ENCODE results near the gene SVOP.
"Not testable (repeated sequence)": the region's sequence is repeated elsewhere in the genome, so short reads cannot be mapped to it uniquely, and the experiment has no call there.

SVOP gene, protein sequence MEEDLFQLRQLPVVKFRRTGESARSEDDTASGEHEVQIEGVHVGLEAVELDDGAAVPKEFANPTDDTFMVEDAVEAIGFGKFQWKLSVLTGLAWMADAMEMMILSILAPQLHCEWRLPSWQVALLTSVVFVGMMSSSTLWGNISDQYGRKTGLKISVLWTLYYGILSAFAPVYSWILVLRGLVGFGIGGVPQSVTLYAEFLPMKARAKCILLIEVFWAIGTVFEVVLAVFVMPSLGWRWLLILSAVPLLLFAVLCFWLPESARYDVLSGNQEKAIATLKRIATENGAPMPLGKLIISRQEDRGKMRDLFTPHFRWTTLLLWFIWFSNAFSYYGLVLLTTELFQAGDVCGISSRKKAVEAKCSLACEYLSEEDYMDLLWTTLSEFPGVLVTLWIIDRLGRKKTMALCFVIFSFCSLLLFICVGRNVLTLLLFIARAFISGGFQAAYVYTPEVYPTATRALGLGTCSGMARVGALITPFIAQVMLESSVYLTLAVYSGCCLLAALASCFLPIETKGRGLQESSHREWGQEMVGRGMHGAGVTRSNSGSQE

DNA sequence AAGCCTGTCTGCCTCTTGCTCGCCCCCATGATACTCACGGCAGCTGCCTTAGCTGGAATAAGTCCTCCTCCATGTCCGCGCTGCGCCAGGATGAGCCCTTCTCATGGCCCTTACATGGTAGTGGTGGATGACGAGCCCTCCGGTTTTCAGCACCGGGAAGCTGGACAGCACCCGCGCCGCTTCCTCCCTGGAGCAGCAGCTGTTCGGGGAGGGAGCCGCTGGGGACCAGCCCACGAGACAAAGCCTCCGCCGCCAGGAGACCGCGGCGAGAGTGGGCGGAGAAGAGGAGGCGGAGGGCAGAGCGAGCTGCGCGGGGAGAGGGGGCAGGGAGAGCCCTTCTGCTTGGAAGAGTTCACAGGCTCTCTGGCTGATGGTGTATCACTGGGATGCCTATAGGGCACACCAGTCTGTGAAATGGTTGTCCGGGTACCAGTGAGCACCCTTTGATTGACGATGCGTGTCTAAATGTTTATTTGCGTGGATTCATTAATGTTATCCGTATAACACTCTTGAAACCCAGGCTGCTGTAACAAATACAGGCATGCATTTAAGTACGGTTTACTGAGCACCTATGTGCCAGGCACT lies at the start of gene SVOP:
SVOP (minus strand) TSS at position 273 of the 585 bp plus-strand sequence; CDS start at position 73, 200 bp downstream.
- peak; percentile 83 to 88 for DNase-seq

DNA sequence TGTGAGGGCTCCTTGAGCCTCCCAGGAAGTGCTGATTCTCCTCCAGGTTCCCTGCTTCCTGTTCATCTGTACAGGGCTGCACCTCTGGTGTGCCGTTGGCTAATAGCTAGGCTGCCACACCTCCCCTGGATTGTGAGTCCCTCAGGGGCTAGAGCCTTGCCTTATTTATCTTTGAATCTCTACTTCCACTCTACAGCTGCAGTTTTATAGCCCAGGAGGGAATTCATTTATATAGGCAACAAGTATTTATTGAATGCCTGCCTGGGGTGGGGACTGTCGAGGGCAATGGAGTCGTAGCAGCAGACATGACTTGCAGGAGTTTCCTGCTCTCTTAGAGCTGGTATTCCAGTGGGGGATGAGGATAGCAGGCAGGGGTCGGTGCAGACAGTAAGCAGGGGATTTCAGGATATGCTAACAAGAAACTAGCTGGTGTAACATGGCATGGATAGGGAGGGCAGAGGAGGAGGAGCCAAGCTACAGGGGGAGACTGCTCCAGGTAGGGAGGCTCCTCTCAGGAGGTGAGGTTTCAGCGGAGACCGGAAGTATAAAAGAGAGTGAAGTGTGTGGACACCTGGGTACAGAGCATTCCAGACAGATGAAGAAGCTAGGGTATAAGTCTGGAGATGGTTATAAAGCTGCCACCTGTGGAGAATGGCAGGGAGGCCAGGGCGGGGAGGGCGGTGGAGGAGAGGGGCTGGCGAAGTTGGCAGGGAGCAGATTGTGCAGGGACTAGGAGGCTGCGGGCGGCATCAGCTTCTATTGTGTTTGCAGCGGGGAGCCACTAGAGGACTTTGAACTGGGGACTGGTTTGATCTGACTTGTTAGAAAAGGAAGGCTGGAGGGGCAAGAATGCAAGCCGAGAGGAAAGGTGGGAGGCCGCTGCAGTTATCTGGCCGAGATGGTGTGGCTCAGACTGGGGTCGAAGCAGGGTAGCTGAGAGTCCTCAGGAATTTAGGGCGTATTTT lies 48.7 kb upstream of the SVOP start:
- DNase-seq = no peak

DNA sequence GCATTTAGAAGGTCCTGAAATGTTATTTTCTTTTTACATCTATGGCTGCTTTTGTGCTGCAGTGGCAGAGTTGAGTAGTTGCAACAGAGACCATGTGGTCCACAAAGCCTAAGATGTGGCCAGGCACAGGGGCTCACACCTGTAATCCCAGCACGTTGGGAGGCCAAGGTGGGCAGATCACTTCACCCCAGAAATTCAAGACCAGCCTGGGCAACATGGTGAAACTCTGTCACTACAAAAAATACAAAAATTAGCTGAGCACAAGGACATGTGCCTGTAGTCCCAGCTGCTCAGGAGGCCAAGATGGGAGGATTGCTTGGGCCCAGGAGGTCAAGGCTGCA lies 45.0 kb upstream of the SVOP start:
- no peak for DNase-seq

DNA sequence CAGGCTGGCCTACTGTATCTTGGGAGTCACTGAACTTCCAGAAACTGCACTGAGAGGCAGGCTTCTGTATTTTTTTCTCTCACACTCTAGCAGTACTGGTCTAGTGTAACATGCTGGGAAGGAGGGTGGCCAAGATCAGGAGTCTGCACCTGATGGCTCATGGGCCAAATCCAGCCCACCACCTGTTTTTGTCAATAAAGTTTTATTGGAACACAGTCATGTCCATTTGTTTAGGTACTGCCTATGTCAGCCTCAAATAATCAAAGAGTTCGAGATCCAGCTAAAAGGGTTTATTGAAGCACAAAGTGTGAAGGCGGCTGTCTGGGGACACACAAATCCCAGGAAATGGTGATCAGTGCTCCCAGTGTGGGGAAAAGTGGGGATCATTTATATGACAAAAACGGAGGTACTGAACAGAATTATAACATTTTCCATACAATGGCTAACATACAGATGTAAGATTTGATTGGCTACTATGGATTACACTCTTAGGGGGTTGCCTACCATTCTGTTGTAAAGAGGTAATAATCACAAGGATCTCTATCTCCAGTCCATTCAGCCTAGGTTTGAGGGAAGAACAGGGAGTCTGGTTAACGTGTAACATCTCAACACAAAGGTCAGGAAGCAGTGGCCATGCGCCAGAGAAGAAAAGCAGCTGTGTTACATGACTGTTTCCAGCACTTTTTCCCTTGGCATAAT lies 44.4 kb upstream of the SVOP start:
- no peak for DNase-seq

DNA sequence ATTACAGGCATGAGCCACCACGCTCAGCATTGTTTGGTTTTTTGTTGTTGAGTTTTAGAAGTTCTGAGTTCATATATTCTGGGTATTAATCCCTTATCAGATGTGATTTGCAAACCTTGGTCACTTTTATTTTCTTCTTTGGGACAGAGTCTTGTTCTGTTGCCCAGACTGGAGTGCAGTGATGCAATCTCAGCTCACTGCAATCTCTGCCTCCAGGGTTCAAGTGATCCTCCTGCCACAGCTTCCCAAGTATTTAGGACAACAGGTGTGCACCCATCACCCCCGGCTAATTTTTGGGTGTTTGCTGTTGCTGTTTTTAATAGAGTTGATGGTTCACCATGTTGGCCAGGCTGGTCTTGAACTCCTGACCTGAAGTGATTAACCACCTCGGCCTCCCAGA lies 43.3 kb upstream of the SVOP start:
- no peak for DNase-seq

DNA sequence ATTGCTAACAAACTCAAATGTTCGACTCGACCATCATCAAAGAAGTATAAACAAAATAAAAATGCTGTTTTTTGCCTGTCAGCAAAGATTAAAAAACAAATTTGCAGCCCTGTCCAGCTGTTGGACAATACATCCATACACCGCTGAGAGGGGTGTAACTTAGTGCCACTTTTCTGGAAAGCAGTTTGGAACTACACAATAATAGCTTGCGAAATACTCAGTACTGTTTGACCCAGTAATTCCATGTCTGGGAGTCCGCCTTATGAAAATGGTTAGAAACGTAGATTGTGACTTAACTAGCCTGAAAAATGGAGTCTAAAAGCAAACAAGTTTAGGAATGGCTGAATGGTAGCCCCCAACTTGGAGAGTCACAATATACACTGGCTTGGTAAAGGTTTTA lies 37.9 kb upstream of the SVOP start:
- DNase-seq = no peak

DNA sequence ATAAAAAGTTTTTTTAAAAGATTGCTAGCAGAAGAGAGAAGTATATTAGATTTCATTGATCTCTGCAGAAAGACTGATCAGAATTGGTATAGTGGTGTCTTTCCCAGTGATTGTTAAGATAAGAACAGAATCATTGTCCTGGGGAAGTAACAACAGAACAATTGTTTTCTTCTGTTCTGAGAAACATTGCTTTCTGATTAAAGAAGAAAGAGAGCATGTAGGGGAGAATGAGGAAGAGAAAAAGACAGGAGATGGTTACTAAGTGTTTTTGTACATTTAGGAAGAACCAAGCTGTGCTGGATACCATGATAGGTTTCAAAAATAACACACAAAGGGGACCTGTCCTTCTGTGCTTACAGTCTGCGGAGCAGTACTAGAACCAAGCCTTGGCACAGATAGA lies 36.5 kb upstream of the SVOP start:
- DNase-seq = no peak

DNA sequence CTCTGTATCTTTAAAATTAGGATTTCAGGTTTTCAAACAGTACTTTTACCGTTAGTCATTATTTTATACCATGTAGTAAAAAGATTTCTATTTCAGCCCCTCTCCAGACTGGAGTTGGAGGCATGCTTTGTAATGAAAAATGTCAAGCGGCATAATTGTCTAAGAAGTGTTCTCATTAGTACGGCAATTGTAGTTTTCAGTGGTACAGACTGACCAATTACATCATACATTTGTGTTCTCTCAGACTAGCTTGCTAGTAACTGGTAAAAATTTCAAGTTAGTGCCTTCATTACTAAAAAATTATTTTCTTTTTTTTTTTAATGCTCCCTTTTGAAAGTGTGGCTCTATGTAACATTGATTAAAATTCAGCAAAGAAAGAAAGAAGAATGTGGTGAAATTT lies 36.0 kb upstream of the SVOP start:
- no peak for DNase-seq

DNA sequence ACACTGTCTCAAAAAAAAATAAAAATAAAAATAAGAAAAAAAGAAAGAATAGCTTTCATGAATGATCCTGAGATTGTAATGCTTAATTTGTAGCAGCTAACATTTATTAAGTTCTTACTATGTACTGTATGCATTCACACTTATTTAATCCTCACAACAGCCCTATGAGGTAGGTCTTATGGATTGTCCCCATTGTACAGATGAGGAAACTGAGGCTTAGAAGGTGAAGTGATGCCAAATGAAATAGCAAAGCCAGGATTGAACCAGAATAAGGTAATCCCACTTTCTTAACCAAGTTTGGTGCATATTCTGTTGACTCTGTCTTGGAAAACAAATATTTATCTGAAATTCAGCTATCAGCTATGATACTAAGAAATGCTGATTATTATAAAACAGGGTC lies 33.7 kb upstream of the SVOP start:
- DNase-seq = no peak

DNA sequence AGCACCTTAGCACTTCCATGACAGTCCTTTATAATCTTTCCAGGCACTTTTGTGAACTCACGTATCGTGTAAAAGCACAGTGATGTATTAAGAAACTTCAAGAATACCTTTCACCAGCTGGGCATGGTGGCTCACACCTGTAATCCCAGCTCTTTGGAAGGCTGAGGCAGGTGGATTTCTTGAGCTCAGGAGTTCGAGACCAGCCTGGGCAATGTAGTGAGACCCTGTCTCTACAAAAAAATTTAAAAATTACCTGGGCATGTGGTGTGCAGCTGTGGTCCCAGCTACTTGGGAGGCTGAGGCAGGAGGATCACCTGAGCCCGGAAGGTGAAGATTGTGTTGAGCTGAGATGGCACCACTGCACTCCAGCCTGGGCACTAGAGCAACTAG lies 33.3 kb upstream of the SVOP start:
- DNase-seq = not testable (repeated sequence)

DNA sequence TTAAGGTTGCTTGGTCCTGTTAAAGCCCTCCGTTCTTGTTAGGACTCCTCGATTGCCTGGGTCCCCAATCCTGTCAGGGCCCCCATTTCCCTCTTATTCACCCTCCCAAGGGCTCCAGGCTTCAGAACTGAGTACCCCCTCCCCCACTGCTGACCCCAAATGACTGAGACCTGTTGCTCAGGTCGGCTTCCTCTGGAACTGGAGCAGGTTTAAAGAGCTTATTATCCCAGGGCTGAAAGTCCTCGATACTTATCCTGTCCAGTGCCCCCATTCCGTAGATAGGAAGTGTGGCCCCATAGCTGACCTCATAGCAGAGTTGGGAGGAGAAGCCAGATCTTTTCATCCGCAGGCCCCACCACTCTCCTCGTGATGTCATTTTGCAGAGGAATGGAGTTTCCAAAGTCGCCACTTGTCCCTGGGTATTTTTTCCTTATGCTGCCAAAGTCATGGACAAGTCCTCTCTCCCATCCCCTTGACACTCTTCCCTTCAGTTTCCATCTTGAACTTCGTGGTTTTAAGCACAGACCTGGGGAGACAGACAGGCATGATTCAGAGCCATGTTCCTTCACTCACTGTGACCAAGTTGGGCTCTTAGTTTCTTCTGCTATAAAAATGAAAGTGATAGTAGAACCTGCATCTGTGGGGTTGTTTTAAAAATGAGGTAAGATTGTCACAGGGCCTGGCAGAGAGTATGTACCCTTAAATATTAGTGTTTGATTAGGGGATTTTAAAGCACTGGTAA lies 32.7 kb upstream of the SVOP start:
- no peak for DNase-seq

DNA sequence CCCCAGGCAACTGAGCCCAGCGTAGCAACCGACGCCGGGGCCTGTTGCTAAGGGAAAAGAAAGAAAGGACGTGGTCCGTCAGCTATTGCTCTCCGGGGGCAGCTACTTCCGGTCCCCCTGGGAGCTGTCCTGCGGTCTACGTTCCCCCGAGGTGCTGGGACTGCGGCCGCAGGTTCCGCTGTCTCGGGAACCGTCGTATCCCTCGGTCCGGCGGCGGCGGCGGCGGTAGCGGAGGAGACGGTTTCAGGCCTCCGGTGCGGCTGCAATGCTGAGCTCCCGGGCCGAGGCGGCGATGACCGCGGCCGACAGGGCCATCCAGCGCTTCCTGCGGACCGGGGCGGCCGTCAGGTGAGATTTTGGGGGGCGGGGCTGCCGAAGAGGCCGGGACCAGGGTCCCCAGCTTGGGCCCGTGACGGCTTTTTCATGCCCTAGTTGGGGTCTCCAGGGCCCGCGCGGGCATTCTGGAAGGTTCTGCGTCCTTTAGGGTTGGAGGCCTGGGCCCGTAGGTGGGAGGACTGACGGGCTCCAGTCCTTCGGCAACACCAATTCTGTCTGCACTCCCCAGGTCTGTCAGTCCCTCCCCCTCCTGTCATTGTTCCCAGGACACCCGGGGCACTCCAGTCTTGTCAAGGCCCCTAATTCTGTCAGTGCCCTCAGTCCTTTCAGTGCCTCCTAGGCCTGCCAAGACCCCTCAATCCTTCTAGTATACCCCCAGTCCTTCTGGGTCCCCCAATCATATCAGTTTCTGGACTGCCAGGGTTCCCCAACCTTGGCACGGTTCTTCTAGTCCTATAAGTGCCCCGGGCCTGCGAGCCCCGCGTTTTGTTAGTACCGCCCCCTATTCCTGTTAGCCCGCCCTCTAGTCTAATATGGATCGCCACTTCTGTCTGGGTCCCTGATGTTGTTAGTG lies 31.8 kb upstream of the SVOP start, which contains the start of gene USP30:
USP30 (plus strand) TSS at position 163 of the 910 bp plus-strand sequence; CDS start at position 266, 103 bp downstream.
- peak; percentile 80 to 86 for DNase-seq

DNA sequence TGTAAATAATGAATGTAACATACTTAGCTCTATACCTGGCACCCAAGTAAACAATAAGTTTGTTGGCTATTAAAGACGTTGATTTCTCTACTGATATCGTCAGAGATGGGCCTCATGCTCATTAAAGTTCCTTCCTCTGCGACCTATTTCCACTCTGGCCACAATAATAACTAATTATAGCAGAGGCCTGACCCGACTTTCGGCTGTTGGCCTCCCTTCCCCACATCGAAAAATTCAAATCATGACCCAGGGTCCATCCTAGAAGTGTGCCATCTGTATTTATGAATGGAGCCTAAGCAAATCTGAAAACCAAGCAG lies 31.2 kb upstream of the SVOP start:
- DNase-seq = no peak

DNA sequence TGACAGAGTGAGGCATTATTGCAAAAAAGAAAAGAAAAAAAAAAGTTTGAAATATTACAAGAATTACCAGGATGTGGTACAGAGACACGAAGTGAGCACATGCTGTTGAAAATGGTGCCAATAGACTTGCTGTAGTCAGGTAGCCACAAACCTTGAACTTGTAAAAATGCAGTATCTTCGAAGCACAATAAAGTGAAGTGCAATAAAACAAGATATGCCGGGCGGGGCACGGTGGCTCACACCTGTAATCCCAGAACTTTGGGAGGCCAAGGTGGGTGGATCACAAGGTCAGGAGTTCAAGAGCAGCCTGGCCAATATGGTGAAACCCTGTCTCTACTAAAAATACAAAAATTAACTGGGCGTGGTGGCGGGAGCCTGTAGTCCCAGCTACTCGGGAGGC lies 28.9 kb upstream of the SVOP start:
- not testable (repeated sequence) for DNase-seq

DNA sequence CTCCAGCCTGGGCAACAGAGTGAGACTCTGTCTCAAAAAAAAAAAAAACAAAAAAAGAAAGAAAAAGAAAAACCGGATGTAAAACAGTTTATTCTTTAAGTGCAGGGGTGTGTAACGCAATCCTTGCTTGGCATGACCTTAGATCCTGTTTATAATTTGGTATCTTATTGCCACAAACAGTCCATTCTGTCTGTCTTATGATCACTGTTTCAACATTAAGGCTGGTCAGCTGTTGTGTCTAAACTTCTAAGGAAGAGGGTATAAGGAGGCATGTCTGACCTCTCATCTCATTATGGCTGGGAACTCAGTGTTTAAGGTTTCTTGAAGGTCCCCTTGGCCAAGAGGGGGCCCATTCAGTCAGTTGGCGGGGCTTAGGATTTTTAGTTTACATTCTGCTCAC lies 27.8 kb upstream of the SVOP start:
- not testable (repeated sequence) for DNase-seq

DNA sequence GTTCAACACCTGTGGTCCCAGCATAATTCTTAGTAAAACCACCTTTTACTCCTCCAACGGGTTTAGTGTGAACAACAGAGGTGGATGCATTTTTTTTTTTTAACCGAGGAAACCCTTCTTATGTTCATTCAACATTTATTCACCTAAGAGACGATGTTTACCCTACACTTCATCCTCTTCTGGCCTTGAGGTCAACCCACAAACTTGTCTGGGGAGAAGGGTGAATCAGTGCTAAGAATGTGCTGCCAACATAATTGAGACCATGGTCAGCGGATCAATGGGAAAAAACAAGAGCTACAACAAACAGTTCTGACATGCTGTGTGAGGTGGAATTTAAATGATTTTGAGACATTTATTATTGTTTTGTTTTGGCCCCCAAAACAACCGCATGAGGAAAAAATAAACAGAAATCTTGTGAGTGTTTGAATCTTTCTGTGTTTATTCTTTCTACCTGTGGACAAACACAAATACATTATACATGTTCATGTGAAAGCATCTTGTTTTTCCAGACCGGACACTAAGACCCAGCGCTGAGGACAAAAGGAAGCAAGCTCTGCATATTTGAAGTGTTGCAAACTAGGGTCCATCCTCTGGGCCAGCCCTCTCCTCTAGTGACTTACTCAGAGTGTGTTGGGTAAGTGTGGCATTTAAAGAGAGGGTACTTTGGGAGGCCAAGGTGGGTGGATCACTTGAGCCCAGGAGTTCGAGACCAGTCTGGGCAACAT lies 26.4 kb upstream of the SVOP start:
- DNase-seq = no peak

DNA sequence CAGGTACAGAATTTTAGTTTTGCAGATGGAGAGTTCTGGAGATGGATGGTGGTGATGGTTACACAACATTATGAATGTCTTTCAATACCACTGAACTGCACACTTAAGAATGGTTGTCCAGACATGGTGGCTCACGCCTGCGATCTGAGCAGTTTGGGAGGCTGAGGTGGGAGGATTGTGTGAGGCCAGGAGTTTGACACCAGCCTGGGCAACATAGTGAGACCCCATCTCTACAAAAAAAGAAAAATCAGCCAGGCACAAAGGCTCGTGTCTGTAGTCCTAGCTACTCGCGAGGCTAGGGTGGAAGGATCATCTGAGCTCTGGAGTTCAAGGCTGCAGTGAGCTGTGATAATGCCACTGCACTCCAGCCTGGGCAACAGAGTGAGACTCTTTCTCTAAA lies 23.4 kb upstream of the SVOP start:
- DNase-seq = no peak

DNA sequence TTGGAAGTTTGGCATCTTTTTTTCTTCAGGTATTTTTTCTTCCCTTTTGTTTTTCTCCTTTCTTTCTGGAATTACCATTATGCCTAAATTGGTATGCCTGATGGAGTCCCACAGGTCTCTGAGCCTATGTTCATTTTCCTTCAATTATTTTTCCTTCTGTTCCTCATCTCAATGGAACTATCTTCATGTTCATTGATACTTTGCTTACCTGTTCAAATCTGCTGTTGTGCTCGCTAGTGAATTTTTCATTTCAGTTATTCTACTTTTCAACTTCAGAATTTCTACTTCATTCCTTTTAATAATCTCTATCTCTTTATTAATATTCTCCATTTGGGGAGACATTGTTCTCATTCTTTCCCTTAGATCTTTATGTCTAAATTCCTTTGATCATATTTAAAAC lies 16.1 kb upstream of the SVOP start:
- no peak for DNase-seq

DNA sequence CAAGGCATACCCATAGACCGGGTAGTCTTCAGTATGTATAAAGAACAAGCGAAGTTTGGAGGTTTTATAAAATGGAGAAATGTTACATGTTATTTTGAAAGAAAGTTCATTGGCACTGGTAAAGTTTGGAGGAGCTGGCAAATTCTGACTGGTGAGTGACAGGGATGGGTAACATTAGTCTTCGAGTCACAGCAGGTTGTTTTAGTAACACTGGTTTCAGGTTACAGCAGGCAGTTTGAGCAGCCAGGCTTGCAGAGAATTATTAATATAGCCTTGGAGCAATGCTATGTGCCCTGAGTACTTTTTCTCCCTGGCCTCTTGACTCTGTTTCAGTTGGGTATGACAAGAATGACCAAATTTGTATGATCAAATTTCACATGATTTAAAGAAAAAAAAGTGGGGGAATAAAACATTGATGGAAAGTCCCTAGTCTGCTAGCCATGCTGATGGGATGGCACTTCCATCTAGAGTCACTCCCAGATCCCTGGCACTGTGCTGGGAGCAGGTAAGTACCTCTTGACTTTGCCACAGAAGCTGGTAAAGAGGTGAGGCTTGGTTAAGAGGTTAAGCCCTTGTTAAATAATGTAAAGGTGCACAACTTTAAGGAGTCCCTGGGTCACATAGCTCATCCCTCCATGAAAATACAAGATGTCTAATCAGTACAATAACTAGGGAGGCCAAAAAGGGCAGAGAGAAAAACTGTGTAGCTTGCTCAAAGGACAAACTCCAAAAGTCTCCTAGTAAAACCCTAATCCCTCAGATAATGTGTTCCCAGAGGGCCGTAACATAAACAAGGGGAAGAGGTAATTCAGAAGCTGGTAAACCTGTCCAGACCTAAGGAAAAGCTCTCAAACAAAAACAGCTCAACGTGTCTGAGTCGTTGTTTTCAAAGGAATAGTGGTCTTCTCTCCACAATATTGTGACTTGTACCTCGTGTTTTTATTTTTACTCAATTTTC lies 12.7 kb upstream of the SVOP start:
- DNase-seq = no peak
